ENCODE results near the gene SEC16A. TPM values are rescaled to one million over a fixed set of nuclear protein-coding genes. Genes with fewer than 3 reads are reported as not detected.

The SEC16A gene
- total RNA-seq, 1 donor from 2014 or later, result 66.1 TPM

DNA sequence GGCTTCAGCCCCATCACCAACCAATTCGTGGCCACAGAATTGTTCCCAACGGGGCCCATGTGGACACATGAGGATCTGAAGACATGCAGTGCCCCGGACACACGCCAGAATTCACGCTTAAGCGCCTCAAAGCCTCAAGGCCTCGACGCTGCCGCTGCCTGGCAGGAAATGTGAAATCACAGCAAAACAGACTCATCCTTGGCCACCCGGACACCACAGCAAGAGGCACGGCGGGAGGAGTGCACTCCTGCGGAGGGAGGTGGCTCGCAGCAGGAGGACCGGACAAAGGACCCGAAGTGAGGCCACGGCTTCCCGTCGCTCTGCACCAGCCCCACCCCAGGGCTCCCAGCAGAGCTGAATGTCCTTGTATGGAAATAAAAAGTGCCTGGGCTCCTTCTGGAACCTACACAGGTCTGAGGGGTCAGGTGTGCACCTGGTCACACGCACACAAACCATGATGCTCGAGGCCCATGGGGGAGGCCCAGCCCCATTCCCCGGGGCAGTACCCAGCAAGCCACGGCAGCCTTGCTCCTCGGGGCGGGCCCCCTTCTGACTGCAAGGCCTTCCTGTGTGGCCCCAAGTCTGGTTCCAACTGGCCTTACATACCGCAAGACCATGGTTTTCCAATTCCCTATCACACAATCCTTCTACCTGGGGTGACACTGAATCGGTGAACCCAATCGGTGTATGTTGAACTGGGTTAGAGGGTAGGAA, 10.0 kb downstream of the SEC16A start:
- TF ChIP-seq, protein P1, sequence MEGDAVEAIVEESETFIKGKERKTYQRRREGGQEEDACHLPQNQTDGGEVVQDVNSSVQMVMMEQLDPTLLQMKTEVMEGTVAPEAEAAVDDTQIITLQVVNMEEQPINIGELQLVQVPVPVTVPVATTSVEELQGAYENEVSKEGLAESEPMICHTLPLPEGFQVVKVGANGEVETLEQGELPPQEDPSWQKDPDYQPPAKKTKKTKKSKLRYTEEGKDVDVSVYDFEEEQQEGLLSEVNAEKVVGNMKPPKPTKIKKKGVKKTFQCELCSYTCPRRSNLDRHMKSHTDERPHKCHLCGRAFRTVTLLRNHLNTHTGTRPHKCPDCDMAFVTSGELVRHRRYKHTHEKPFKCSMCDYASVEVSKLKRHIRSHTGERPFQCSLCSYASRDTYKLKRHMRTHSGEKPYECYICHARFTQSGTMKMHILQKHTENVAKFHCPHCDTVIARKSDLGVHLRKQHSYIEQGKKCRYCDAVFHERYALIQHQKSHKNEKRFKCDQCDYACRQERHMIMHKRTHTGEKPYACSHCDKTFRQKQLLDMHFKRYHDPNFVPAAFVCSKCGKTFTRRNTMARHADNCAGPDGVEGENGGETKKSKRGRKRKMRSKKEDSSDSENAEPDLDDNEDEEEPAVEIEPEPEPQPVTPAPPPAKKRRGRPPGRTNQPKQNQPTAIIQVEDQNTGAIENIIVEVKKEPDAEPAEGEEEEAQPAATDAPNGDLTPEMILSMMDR (IDR thresholded peaks at IDR 0.05), result no peak
- no peaks in the 10 kb centered on the region for H3K9me3 ChIP-seq
- no peak overlapping the region for H3K4me3 ChIP-seq
- intact Hi-C loops (cut with DNase I), result no loop called here
- no peak overlapping the region for H3K27ac ChIP-seq
- peaks cover 94 to 95% of the 10 kb centered on the region in 2 donors for H3K36me3 ChIP-seq
- no peaks in the 10 kb centered on the region for H3K4me1 ChIP-seq
- no peak for DNase-seq (ENCODE audit: low spot score in 2 of 2)
- no peaks in the 10 kb centered on the region for H3K27me3 ChIP-seq

DNA sequence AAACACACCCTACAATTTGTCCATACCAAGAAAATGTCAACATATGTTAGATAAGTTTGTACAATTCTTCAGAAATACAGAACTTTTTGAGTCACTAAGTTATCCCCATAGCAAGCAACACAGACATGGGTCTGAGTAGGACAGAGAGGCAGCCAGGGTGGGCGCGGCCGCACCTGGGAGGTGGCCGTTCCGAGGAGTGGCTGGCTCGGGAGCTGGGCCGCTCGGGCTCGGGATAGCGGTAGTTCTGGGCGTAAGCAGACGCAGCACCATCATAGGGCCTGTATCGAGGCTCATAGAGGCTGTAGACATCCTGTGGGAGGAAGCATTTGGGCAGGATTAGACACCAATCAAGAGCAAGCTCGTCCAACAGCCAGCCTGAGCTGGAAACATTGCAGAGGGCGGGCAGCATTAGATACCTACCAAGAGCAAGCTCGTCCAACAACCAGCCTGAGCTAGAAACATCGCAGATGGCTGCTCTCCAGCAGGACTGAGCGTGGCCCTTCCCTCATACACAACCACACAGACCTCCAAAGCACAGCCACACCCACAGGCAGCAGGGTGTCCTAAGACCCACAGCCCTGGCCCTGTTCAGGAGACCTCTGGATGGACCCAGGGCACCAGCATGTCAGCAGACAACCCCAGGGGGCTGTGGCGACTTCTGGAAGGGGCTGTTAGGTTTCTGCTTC, 10.9 kb downstream of the SEC16A start:
- Histone ChIP-seq H3K27me3 (no peaks in the 10 kb centered on the region), H3K9me3 (no peaks in the 10 kb centered on the region), H3K27ac (no peak overlapping the region), H3K4me1 (no peaks in the 10 kb centered on the region), H3K36me3 (peaks cover 94 to 96% of the 10 kb centered on the region in 2 donors), H3K4me3 (no peak overlapping the region)
- DNase-seq (ENCODE audit: low spot score in 2 of 2), result no peak
- intact Hi-C loops (cut with DNase I), result no loop called here
- TF ChIP-seq, protein P1 (IDR thresholded peaks at IDR 0.05), result no peak

DNA sequence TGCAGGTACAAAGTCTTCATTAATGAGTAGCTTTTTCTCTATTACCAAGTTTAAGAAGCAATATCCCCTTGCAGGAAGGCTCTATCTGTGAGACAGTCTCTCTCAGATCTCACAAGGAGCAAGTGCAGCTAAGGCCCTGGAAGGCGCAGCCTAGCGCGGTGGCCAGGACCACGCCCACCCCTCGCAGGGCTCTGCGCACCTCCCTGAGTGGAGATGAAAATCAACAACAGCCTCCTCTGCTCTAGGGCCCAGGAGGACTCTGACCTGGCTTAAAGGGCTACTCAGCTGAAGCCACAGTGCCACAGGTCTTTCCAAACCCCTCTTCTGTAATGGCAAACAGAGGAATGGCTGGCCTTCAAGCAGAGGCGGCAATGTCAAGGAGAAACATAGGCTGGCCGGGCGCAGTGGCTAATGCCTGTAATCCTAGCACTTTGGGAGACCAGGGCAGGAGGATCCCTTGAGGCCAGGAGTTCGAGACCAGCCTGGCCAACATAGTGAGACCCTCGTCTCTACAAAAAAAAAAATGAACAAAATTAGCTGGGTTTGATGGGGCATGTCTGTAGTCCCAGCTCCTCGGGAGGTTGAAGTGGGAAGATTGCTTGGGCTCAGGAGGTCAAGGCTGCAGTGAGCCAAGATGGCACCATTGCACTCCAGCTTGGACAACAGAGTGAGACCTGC, 11.9 kb downstream of the SEC16A start:
- Histone ChIP-seq H3K27me3 (no peaks in the 10 kb centered on the region), H3K4me1 (no peaks in the 10 kb centered on the region), H3K27ac (no peak overlapping the region), H3K4me3 (no peak overlapping the region), H3K9me3 (no peaks in the 10 kb centered on the region), H3K36me3 (peaks cover 94 to 96% of the 10 kb centered on the region in 2 donors)
- intact Hi-C loops (cut with DNase I), result no loop called here
- DNase-seq (ENCODE audit: low spot score in 2 of 2), result no peak
- TF ChIP-seq, protein P1 (IDR thresholded peaks at IDR 0.05), result no peak

DNA sequence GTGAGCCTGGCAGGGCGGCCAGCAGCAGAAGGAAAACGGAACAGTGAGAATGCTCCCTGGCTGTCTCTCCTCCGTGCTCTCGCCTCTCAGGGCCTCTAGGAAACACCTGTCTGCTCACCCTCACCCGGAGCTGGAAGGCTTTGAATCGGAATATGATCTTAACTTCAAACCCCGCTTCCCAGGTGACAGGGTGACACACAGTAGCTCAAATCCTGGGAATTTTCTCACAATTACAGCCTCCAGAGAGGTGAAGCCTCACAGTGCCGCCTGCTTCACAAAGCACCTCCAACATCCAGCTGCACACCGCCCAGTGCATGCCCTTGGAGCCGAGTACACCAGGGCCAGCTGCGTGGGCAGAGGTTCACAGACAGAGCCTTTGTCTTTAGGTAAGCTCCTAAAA, 12.5 kb downstream of the SEC16A start:
- H3K36me3 ChIP-seq, result peaks cover 94 to 96% of the 10 kb centered on the region in 2 donors
- intact Hi-C loops (cut with DNase I), result no loop called here
- H3K9me3 ChIP-seq, result no peaks in the 10 kb centered on the region
- no peak overlapping the region for H3K4me3 ChIP-seq
- no peaks in the 10 kb centered on the region for H3K27me3 ChIP-seq
- no peak overlapping the region for H3K27ac ChIP-seq
- H3K4me1 ChIP-seq, result no peaks in the 10 kb centered on the region
- TF ChIP-seq, protein P1 (IDR thresholded peaks at IDR 0.05), result no peak
- DNase-seq (ENCODE audit: low spot score in 2 of 2), result no peak

DNA sequence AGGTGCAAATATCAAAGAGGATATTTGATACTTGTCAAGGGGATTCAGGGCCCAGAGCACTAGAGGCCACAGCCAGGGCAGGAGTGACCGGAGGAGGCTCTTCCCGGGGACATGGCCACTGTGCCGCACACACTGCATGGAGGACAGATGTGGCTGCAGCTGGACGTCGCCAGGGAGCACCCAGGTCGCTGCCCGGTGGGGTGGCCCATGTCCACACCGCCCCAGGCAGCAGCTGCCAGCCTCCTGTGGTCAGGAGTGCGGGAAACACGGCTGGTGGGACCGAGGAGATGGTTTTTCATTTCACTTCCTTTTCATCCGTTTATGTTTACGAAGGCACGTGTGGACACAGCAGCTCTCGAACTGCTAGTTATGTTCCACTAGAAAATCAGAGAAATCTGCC, 15.1 kb downstream of the SEC16A start:
- H3K4me3 ChIP-seq, result no peak overlapping the region
- TF ChIP-seq, protein P1 (IDR thresholded peaks at IDR 0.05), result no peak
- peaks cover 95 to 96% of the 10 kb centered on the region in 2 donors for H3K36me3 ChIP-seq
- H3K9me3 ChIP-seq, result no peaks in the 10 kb centered on the region
- H3K27ac ChIP-seq, result no peak overlapping the region
- H3K4me1 ChIP-seq, result no peaks in the 10 kb centered on the region
- intact Hi-C loops (cut with DNase I), result no loop called here
- DNase-seq (ENCODE audit: low spot score in 2 of 2), result no peak
- H3K27me3 ChIP-seq, result no peaks in the 10 kb centered on the region
